ENCODE results near the gene SPDYE2B.
"Not testable (repeated sequence)": the region's sequence is repeated elsewhere in the genome, so short reads cannot be mapped to it uniquely, and the experiment has no call there.

The SPDYE2B gene, protein sequence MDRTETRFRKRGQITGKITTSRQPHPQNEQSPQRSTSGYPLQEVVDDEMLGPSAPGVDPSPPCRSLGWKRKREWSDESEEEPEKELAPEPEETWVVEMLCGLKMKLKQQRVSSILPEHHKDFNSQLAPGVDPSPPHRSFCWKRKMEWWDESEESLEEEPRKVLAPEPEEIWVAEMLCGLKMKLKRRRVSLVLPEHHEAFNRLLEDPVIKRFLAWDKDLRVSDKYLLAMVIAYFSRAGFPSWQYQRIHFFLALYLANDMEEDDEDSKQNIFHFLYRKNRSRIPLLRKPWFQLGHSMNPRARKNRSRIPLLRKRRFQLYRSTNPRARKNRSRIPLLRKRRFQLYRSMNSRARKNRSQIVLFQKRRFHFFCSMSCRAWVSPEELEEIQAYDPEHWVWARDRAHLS

DNA sequence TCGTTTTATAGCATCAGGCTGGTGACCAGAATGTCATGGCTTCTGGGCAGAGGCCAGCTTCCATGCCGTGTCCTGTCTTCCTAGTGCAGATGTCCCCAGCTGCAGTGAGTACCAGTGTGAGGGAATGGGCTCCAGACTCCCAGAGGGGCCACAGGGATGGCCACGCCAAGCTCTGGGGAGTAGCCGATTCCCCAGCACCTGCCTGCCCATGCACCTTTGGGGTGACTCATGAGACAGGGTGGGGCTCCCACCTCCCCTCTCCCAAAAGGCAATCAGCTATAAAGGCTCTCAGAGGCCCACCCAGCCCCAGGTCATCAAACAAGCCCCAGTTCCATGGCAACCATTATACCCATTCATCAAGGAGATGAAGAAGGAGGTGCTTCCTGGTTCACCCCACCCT lies at the start of gene SPDYE2B:
Gene SPDYE2B, plus strand, starts transcription at position 396 of the 400 bp plus-strand sequence. CDS start 2,030 bp downstream, outside the sequence.
- DNase-seq = not testable (repeated sequence)

DNA sequence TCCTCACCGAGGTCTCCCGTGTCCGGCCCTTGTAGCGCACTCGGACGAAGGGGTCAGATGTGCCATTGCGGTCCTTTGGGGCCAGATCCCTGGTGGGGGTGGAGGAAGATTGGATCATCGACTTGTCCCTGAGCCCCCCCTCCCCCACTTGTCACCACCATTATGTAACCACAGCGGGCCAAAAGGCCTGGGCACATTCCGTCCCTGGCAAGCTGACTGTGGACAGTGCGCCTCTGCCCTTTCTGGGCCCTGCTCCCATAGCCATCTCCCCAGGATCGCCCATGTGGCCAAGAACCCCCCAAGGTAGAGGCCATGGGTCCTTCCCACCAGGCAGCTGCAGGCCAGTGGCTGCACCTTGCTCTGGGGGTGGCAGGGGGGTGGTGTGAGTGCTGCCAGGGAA lies 47.8 kb upstream of the SPDYE2B start:
- not testable (repeated sequence) for DNase-seq

DNA sequence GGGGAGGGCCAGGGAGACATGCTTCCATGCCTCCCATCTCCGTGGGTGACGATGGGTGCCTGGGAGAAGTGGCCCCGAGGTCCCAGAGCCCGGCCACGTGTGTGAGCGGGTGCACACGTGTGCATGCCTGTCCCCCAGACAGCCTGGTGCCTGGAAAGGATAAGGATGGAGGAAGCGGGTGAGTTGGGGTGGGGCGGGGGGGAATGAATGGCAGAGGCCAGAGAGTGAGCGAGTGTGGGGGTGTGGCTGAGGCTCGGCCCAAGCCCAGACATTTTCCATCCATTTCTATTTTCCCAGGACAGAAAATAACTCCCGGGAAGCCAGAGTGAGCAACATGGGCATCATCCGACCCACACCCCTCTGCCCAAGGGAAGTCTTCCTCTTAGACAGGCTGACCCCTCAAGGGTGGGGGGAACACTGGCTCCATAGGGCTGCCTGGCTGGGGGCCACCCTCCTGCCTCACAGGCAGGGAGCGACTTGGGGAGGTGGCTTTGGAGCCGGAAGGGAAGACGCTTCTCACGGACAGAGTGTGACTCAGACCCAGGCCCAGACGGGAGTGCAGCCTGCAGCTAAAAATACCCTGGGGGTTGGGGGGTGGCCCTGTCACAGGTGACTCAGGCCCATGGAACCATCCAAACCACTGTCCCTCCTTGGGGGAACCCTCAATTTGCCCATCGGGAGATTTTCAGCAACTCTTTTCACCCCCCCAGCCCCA lies 45.5 kb upstream of the SPDYE2B start:
- not testable (repeated sequence) for DNase-seq

DNA sequence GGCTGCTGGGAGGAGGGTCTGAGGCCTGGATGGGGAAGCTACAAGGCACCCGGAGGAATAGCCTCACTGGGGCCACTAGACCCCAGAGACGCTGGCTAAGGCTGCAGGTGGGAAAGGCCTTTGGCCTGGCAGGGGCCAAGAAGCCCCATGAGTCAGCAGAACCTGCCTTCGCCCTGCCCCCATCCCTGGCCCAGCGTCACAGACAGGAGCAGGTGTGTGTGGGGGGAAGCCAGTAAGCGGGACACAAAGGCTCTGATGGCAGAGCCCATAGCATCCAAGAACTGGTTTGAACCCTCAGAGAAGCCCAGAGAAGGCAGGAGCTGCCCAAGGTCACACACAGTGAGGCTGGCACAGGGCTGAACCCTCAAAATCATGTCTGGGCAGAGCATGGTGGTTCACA lies 43.3 kb upstream of the SPDYE2B start:
- DNase-seq = not testable (repeated sequence)

DNA sequence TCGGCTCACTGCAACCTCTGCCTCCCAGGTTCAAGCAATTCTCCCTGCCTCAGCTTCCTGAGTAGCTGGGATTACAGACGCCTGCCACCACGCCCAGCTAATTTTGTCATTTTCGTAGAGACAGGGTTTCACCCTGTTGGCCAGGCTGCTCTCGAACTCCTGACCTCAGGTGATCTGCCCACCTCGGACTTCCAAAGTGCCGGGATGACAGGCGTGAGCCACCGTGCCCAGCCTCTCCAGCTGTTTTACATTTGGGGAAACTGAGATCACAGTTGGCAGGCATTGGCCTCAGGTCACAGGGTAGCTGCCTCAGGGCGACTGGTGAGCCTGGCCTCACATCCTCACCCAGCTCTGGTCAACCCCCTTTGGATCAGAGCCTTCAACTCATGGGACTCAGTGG lies 40.4 kb upstream of the SPDYE2B start:
- not testable (repeated sequence) for DNase-seq

DNA sequence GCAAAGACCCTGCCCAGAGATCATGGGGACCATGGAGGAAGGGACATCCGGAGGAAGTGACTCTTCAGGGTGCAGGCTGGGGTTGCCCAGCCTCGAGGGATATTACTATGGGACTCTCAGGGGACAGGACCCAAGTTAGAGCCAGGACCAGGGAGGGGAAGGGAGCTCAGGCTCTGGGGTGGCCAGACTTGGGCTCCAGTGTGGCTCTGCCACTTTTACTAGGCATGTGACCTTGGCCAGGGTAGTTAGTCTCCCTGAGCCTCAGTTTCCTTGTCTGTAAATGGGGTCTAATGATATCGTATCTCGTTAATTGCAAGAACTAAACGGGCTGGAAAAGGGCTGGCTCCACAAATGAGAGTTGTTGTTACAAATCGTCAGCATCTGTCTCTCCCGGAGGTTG lies 39.7 kb upstream of the SPDYE2B start:
- DNase-seq = not testable (repeated sequence)

DNA sequence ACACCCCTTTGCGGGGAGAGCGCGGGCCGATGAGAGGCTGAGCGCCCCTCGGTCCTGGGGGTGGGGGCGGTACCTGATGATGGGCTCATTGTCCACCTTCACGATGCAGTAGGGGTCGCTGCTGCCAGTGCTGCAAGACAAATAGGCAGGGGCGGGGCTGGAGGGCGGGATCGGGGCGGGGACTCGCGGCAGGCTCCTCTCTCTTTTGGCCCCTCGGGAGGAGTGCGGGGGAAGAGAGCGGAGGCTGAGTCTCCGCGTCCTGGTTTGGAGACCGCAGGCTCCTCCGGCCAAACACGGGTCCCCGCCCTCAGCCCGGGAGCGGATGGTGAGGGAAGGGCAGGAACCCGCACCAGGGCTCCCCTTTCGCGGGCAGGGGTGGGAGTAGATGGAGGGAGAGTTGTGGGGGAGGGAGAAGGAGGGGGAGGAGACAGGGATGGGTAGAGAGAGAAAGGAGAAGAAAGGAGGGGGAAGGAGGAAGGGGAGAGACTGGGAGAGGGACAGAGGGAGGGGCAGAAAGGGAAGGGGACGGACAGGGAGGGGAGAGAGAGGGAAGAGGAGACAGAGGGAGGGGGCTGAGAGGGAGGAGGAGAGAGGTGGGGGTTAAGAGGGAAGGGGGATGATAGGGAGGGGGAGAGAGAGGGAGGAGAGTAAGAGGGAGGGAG lies 39.0 kb upstream of the SPDYE2B start:
- DNase-seq = not testable (repeated sequence)

DNA sequence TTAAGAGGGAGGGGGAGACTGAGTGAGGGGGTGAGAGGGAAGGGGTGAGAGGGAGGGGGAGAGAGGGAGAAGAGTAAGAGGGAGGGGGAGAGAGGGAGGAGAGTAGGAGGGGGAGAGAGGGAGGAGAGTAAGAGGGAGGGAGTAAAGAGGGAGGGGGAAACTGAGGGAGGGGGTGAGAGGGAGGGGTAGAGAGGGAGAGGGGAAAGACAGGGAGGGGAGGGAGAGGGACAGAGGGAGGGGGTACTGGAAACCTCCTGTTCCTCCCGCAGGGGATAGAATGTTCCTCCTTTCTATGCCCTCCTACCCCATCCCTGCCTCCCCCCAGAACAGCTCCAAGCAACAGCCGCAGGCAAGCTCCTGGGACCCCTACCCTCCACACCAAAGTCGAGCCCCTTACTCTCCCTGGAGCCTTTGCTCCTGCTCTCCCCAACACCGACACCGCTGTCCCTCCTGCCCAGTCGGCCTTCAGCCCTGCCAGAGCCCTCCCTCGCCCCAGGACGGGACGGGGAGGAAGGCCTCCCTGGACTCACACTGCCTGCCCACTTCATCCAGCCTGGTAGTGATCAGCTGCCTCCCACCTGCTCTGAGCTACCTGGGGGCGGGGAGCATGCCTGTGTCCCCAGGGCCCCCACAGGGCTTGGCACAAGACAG lies 38.3 kb upstream of the SPDYE2B start:
- DNase-seq = peak; percentile 48

DNA sequence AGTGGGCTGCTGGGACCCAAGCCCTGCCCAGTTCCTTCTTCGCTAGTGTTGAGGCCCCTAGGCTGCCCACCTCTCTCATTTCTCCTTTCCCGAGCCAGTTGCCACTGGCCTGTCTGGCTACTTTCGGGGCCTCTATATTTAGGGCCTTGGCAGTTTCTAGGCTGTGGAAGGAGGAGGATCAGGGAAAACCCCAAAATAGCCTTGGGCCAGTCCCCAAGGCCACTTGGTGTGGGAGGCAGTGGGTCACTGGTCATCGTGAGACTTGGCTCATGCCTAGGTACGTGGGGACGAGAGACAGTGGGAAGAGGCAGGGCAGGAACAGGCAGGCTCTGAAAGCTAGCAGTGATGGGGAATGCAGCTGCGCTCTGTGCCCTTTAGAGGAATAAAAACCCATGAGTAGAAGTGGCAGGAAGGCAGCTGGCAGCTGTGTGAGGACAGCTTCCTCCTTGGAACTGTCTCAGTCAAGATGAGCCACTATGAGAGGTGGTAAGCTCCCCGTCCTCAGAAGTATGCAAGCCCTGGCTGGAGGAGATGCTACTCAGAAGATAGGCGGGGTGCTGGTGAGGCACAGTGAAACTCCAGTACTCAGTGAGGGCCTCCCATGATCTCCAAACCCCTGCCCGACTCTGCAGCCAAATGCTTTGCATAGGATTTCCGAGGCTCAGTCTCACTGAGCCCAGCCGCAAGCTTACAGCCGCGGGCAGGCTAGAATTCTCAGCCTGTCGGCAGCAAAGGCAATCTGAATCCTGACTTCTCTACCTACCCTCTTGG lies 36.4 kb upstream of the SPDYE2B start:
- DNase-seq = not testable (repeated sequence)

DNA sequence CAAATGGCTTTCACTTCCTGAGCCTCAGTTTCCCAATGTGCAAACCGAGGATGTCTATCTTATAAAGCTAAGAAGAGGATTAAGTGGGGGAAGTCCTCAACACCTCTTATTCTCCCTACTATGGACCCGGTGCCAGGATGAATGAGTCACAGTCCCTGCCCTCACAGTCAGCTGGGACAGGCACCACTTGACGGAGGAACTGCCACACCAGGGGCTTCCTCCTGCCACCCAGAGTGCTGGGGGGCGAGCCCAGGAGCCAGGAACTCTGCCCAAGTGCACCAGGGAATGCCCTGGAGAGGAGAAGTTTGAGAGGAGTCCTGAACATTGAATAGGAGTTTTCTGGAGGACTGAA lies 35.8 kb upstream of the SPDYE2B start:
- DNase-seq = not testable (repeated sequence)

DNA sequence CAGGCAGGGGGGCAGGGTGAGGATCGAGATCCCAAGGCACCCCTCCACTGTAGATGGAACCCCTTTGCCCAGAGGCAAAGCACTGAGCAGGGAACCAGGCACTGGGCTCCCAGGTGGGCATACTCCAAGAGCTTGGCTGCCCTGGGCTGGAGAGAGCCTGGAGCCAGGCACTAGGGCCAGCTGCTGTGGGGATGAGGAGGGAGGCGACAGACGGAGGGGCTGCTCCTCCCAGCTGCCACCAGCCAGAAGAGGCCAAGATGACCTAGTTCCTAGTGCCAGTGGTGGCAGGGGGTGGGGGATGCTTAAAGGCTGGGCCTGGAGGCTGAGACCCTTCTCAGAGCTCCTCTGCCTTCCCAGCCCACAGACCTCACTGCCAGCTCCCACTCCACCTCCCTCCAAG lies 35.2 kb upstream of the SPDYE2B start:
- DNase-seq = not testable (repeated sequence)

DNA sequence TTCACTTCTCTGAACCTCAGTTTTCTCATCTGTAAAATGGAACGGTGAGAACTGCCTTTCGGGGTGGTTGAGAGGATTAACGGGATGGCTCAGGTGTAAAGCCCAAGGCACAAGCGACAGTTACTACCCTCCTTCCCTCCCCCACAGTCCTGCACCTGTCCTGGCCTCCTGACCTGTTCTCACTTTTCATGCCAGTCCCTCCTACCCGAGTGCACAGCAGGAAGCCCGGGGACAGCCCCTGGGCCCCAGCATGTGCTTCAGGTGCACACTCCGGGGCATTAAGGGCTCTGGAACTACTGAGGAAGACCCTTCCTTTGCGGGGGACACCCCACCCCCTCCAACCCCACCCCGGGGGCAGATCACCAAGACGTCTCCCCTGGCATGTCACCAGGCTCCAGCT lies 34.2 kb upstream of the SPDYE2B start:
- DNase-seq = not testable (repeated sequence)

DNA sequence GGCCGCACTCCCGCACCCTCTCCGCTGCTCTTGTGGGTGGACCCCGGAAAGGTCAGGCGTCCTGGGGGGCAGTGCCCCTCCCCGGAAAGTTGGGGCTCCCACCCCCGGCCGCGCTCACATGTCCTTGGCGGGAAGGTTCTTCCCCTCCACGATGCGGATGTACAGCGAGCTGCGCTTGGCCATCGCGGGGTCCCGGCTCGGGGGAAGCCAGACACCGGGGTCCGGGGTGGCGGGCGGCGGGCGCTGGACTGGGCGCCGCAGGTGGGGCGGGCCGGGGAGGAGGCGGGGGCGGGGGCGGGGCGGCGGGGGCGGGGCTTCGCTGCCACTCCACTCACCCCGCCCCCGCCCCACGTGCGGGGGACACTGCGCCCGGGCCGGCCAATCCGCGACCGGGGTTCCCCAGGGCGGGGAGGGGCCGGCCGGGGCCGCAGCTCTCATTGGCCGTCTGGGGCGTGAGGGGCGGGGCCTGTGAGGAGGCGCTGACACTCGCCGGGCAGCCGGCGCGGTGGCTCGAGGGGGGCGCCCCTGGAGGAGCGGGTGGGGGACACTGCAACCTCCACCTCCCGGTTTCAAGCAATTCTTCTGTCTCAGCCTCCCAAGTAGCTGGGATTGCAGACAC lies 33.5 kb upstream of the SPDYE2B start, which contains the start of gene RASA4:
Gene RASA4, minus strand, starts transcription at position 250 of the 619 bp plus-strand sequence. Its CDS starts 67 bp downstream, at position 183.
- peak; percentile 65 for DNase-seq

DNA sequence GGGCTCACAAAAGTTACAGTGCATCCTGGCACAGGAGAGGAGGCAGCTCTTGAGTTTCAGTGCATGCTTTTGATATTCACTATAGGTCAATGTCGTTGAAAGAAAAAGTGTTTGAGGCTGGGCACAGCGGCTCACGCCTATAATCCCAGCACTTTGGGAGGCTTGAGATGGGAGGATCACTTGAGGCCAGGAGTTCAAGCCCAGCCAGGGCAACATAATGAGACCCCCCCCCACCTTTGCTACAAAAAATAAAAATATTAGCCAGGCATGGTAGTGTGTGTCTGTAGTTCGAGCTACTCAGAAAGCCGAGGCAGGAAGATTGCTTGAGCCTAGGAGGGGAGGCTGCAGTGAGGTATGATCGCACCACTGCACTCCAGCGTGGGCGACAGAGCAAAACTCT lies 32.0 kb upstream of the SPDYE2B start:
- DNase-seq = not testable (repeated sequence)

DNA sequence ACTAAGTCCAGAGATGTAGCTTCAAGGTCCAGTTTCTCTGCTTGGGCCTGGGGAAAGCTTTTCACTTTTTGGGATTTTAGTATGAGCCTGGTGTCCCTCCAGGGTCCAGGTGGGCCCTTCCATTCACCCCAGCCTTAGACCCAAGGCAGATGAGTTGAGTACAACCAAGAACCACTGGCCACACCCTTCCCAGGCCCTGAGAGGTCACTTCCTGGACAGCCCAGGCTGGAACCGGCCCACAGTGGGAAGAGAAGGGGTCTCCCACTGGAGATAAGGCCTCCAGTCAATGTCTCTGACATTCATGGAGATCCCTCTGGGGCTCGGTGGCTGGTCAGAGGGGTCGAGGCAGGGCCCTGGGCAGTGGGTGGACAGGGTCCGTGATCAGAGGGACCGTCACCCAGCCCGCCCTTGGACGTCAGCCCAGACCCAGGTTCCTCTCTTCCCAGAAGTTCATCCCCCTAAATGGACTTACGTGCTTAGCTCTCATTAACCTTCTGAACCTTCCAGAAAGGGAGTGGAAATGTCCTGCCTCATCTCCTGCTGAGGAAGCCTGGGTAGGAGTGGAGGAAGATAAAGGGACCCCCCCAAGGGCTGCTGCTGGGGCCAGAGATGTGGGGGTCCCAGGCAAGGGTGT lies 22.7 kb upstream of the SPDYE2B start:
- not testable (repeated sequence) for DNase-seq

DNA sequence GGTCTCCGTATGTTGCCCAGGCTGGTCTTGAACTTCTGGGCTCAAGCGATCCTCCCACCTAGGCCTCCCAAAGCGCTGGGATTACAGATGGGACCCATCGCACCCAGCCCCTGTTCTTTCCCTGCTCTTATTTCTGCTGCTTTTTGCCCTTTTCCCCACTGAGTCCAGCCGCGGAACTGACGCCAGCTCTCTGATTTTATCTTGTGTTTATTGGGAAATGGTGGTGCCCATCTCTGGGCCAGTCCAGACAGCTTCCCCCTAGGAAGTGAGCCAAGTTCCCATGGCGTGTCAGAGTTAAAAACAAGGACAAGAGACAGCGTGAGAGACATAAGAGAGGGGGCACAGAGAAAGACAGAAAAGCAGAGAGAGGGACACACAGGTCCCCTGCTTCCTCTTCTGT lies 19.5 kb upstream of the SPDYE2B start:
- DNase-seq = not testable (repeated sequence)

DNA sequence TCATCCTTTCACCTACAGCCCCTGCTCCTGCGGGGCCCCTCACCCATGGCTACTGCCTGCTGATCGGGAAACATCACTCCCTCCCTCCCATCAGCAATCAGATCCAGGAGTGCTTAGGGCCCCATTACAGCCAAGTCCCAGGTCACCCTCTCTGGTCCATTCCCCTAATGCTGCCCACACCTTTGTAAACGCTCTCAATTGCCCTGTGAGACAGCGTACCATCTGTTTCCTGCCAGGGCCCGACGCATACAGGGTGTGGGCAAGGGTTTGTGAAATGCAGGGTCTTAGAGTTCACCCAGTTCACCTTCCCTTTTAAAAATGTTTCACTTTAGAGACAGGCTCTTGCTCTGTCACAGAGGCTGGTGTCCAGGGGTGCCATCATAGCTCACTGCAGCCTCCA lies 15.8 kb upstream of the SPDYE2B start:
- not testable (repeated sequence) for DNase-seq

DNA sequence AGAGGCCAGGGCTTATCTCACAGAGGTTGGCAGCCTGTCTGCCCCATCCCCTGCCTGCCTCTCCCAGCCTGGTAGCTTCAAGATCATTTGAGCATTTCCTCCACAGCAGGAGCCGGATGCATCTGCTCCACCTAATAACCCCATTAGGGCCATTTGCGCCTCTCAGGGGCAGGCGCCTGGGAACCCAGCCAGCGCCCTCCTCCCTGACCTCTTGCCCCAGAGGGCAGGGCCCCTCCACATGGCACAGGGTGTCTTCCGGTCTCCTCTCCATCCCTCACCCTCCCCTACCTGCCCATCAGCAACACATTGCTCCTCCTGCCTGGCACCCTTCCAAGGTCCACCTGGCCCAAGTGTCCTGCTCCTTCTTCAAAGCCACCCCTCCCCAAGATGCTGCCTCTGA lies 14.8 kb upstream of the SPDYE2B start:
- DNase-seq = not testable (repeated sequence)

DNA sequence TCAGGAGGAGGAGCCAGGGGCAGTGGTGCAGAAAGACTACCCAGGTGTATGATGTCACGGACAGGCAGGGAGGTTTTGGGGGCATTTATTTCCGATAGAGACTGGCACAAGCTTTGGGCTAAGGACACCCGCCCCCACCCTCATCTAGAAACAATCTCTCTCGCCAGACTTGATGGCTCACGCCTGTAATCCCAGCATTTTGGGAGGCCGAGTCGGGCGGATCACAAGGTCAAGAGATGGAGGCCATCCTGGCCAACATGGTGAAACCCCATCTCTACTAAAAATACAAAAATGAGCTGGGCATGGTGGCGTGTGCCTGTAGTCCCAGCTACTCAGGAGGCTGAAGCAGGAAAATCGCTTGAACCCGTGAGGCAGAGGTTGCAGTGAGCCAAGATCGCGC lies 13.2 kb upstream of the SPDYE2B start:
- DNase-seq = not testable (repeated sequence)

DNA sequence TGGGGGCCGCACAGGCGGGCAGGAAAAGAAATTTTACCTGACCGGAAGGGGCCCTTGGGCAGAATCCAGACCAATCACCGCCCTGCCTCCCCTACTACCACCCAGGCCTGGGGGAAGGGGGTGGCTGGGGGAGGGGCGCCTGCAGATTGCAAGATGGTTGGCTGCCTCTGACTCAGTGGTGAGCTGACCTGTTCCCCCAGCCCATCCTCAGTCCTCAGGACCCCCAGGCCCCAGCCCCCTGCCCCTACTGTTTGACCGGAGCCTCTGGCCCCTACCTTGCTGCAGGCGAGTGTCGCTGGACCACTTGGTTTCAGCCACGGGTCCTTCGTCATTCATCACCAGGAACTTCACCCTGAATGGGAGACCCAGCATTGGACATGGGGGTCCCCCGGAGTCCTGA lies 11.3 kb upstream of the SPDYE2B start:
- DNase-seq = peak; percentile 11

DNA sequence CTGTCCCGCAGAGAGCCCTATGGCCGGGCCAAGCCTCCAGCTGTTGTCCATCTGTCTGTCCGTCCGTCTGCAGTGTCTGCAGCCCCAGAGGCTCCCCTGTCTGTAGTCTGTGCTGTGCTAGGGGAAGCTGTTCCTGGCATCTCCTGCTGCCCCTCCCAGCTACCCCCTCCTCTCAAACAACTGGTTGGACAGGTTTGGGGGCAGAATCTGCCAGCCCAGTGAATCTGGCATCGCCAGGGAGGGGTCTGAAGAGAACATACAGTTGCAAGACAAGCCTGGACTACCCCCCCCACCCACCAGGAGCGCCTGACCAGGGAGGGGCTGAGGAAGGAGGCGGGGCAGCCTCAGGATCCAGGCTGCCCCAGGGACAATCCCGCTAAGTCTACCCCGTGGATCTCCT lies 7.4 kb upstream of the SPDYE2B start, which contains the start of gene UPK3BL1:
Gene UPK3BL1, minus strand, starts transcription at position 101 of the 400 bp plus-strand sequence. Its CDS starts 50 bp downstream, at position 51.
- DNase-seq = not testable (repeated sequence)
